ENCODE measurements around the gene MARK2. TPM values are rescaled to one million over a fixed set of nuclear protein-coding genes. Genes with fewer than 3 reads are reported as not detected.

The MARK2 gene
- total and polyA plus RNA-seq, 2 of the 8 experiments (the other 6 are each of a cell fraction or from before 2014, with no cell fraction given): 19.3 to 58.5 TPM

GRCh38 chr11:63909591-63910506 lies 70.9 kb downstream of the MARK2 start:
- Histone ChIP-seq H2BK12ac (ENCODE audit: low read depth, low read length) (peak overlapping the region; percentile 33; the same call in 1 of the 2 replicates), H2BK20ac (ENCODE audit: low read length) (no peak overlapping the region), H2AK5ac (ENCODE audit: low read depth, low read length) (peak overlapping the region; percentile 83; the same call in 1 of the 2 replicates), H4K91ac (replicated peaks; ENCODE audit: insufficient read length, low read length) (no peak overlapping the region), H3K79me2 (ENCODE audit: control insufficient read depth in 1 of 2, insufficient read depth in 2 of 2, low read length in 2 of 2) (peaks cover 0 to 12% of the 10 kb centered on the region in 2 experiments; a peak in 1 of 4 replicates), H4K20me1 (replicated peaks in 1 of 2; ENCODE audit: control insufficient read depth in 1 of 2, insufficient read depth in 2 of 2, low read length in 2 of 2) (peaks cover 12 to 14% of the 10 kb centered on the region in 2 experiments), H2BK5ac (ENCODE audit: low read depth, low read length) (peak overlapping the region; percentile 82), H3K4ac (replicated peaks; ENCODE audit: insufficient read length, low read depth, low read length) (no peak overlapping the region), H3K27me3 (replicated peaks in 1 of 4; ENCODE audit: control insufficient read depth in 3 of 4, extremely low read depth in 1 of 4, insufficient read depth in 3 of 4, low read length in 3 of 4) (no peaks in the 10 kb centered on the region), H2BK15ac (ENCODE audit: low read length) (no peak overlapping the region; the same call in 1 of the 2 replicates), H3K4me1 (replicated peaks in 1 of 4; ENCODE audit: control insufficient read depth in 3 of 4, insufficient read depth in 4 of 4, low read length in 3 of 4) (peaks cover 6 to 54% (median 42%) of the 10 kb centered on the region in 4 experiments), H3K9me3 (ENCODE audit: insufficient read depth in 2 of 2, low read depth in 1 of 2, low read length in 1 of 2) (no peaks in the 10 kb centered on the region), H3K23ac (ENCODE audit: insufficient read length) (no peak overlapping the region), H3K9ac (replicated peaks in 1 of 4; ENCODE audit: extremely low read depth in 1 of 4, low read depth in 3 of 4, low read length in 3 of 4) (peak overlapping the region in 1 of 4 experiments; percentile 45; a peak in 2 of 7 replicates), H3K4me2 (ENCODE audit: insufficient read depth in 1 of 2, low read depth in 2 of 2, low read length in 2 of 2) (peak overlapping the region; percentile 32 to 63), H2BK120ac (replicated peaks; ENCODE audit: low read depth, low read length) (no peak overlapping the region), H3K27ac (ENCODE audit: low read depth, low read length) (0 out of 2 replicates have a peak overlapping the region, but pooled peaks have one; percentile 41), H3K36me3 (ENCODE audit: control insufficient read depth in 2 of 4, insufficient read depth in 4 of 4, low read length in 3 of 4) (peaks cover 10 to 41% (median 18%) of the 10 kb centered on the region in 4 experiments; a peak in 7 of 8 replicates), H3K18ac (ENCODE audit: extremely low read depth, low read length) (peak overlapping the region; percentile 90), H3K4me3 (ENCODE audit: extremely low read depth in 1 of 4, insufficient read depth in 2 of 4, low read depth in 3 of 4, low read length in 4 of 4) (peak overlapping the region in 3 of 4 experiments; percentile 6 to 23 (median 11); a peak in 5 of 8 replicates), H4K5ac (ENCODE audit: insufficient read length, low read depth, low read length) (peak overlapping the region; percentile 12), H3K23me2 (ENCODE audit: low read depth, low read length) (no peaks in the 10 kb centered on the region; the same call in 1 of the 2 replicates), H2AFZ (ENCODE audit: low read length) (no peak overlapping the region), H3K14ac (ENCODE audit: insufficient read length) (no peak overlapping the region), H4K8ac (ENCODE audit: extremely low read depth, insufficient read depth, low read length) (no peak overlapping the region), H3K79me1 (ENCODE audit: low read depth, low read length) (peaks cover 10% of the 10 kb centered on the region), H3K56ac (replicated peaks; ENCODE audit: insufficient read length, low read depth, low read length) (no peak overlapping the region)
- 43% methylated on average over 18 of the region's 24 CpGs; no CpG with 5 or more reads in 1 of the 2 experiments for WGBS, 2 experiments (ENCODE audit: extremely low coverage in 1 of 2, insufficient coverage in 1 of 2, insufficient read length in 1 of 2, insufficient replicate concordance in 2 of 2, low coverage in 1 of 2, low lambda C conversion rate in 2 of 2, missing lambda C conversion rate in 1 of 2)
- POLR2A ChIA-PET (ENCODE audit: partially characterized antibody): interaction anchor here (0.6 to 6.6 kb wide), 21 partner anchors 9 to 1069 kb away, joined by 3 to 74 read pairs (median 4); partner anchors contain the start of genes COX8A, MARK2, RCOR2 and ZFTA
- CTCF ChIA-PET (ENCODE audit: partially characterized antibody): interaction anchor here (0.7 to 2.3 kb wide), 10 partner anchors 10 to 81 kb away, joined by 3 to 11 read pairs (median 4); no protein-coding TSS in a partner anchor
- DNase-seq (ENCODE audit: low read depth in 1 of 2, low spot score in 2 of 2): peak in 1 of 2 experiments; percentile 80
- no peak for FAIRE-seq
- peak; percentile 13 for TF ChIP-seq TAF7 (optimal IDR thresholded peaks at IDR 0.05; ENCODE audit: borderline replicate concordance, low read depth, low read length)
- 0 out of 2 replicates have a peak, but pooled peaks have one; percentile 4 for TF ChIP-seq CREB1 (IDR thresholded peaks at IDR 0.05)
- TF ChIP-seq MAFK (IDR thresholded peaks at IDR 0.05; ENCODE audit: low read depth, low read length): no peak
- TF ChIP-seq GABPA (IDR thresholded peaks at IDR 0.05; ENCODE audit: borderline replicate concordance, insufficient read depth, low read length): no peak
- TF ChIP-seq, protein P1, sequence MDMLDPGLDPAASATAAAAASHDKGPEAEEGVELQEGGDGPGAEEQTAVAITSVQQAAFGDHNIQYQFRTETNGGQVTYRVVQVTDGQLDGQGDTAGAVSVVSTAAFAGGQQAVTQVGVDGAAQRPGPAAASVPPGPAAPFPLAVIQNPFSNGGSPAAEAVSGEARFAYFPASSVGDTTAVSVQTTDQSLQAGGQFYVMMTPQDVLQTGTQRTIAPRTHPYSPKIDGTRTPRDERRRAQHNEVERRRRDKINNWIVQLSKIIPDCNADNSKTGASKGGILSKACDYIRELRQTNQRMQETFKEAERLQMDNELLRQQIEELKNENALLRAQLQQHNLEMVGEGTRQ (IDR thresholded peaks at IDR 0.05; ENCODE audit: low read length): no peak
- TF ChIP-seq POLR2A (IDR thresholded peaks at IDR 0.05; ENCODE audit: control extremely low read depth in 1 of 2, low read depth in 2 of 2, low read length in 2 of 2): 0 out of 3 replicates have a peak, but pooled peaks of 1 of the 2 experiments have one; percentile 22
- TF ChIP-seq TAF1 (IDR thresholded peaks at IDR 0.05; ENCODE audit: low read depth, low read length): 0 out of 2 replicates have a peak, but pooled peaks have one; percentile 21
- TF ChIP-seq SIN3A (conservative IDR thresholded peaks at IDR 0.05 in 1 of 2, IDR thresholded peaks at IDR 0.05 in 1 of 2; ENCODE audit: low read depth in 1 of 2, low read length in 2 of 2): no peak
- no peak for TF ChIP-seq TEAD4 (IDR thresholded peaks at IDR 0.05; ENCODE audit: low read depth, low read length)
